ENCODE measurements around the gene PRKN.

The PRKN gene

GRCh38 chr6:162364488-162364887, 363.1 kb downstream of the PRKN start:
- DNase-seq, result no peak

GRCh38 chr6:162363757-162364156, 363.8 kb downstream of the PRKN start:
- no peak for DNase-seq

GRCh38 chr6:162360901-162361567, 366.5 kb downstream of the PRKN start:
- no peak for DNase-seq

- DNase-seq, result no peak
Observed at GRCh38 chr6:162358625-162359024, 368.9 kb downstream of the PRKN start.

GRCh38 chr6:162345051-162345511, 382.5 kb downstream of the PRKN start:
- DNase-seq, result no peak

- no peak for DNase-seq
Observed at GRCh38 chr6:162344646-162345010, 382.9 kb downstream of the PRKN start.

GRCh38 chr6:162343936-162344645, 383.5 kb downstream of the PRKN start:
- DNase-seq, result no peak

GRCh38 chr6:162343198-162343935, 384.2 kb downstream of the PRKN start:
- no peak for DNase-seq

GRCh38 chr6:162337412-162337811, 390.2 kb downstream of the PRKN start:
- DNase-seq, result no peak

GRCh38 chr6:162336359-162336758, 391.2 kb downstream of the PRKN start:
- no peak for DNase-seq

GRCh38 chr6:162332365-162332764, 395.2 kb downstream of the PRKN start:
- no peak for DNase-seq

GRCh38 chr6:162331911-162332310, 395.7 kb downstream of the PRKN start:
- DNase-seq, result no peak

GRCh38 chr6:162325826-162326225, 401.7 kb downstream of the PRKN start:
- DNase-seq, result no peak

- no peak for DNase-seq
Observed at GRCh38 chr6:162325051-162325450, 402.5 kb downstream of the PRKN start.

- DNase-seq, result no peak
Observed at GRCh38 chr6:162315291-162315690, 412.3 kb downstream of the PRKN start.

GRCh38 chr6:162313922-162314660, 413.5 kb downstream of the PRKN start:
- DNase-seq, result no peak

GRCh38 chr6:162307865-162308264, 419.7 kb downstream of the PRKN start:
- DNase-seq, result no peak

GRCh38 chr6:162306616-162307015, 420.9 kb downstream of the PRKN start:
- no peak for DNase-seq

- no peak for DNase-seq
Observed at GRCh38 chr6:162301128-162301527, 426.4 kb downstream of the PRKN start.

GRCh38 chr6:162294029-162294428, 433.5 kb downstream of the PRKN start:
- no peak for DNase-seq

- no peak for DNase-seq
Observed at GRCh38 chr6:162292915-162293314, 434.7 kb downstream of the PRKN start.

- DNase-seq, result no peak
Observed at GRCh38 chr6:162290846-162291465, 436.6 kb downstream of the PRKN start.

GRCh38 chr6:162289972-162290371, 437.6 kb downstream of the PRKN start:
- no peak for DNase-seq
